H9 (cell line): Measurements from ENCODE around the gene MDFI. TPM values are rescaled to one million over a fixed set of nuclear protein-coding genes. Genes with fewer than 3 reads are reported as not detected.

ENCODE experiments used
- DNase-seq: peaks from one replicate; pipeline ENCODE4 v3.0.0-alpha.2; 2017
- H2AFZ ChIP-seq: one replicate; pipeline ENCODE4 v1.6.1; 2013; ENCODE audit warnings: mild to moderate bottlenecking, low read length, control low read depth, moderate library complexity
- H2AK5ac ChIP-seq: 2 replicates; pipeline ENCODE4 v1.6.1; 2013; ENCODE audit warnings: low read length, control low read depth, mixed read lengths; ENCODE audit not compliant: insufficient read length
- H2BK120ac ChIP-seq: one replicate; pipeline ENCODE4 v1.6.1; 2013; ENCODE audit warnings: low read depth, mild to moderate bottlenecking, low read length, control low read depth, inconsistent platforms; ENCODE audit not compliant: poor library complexity, severe bottlenecking
- H2BK12ac ChIP-seq: 2 replicates; pipeline ENCODE4 v1.6.1; 2013; ENCODE audit warnings: low read length, control low read depth, mixed read lengths, low read depth; ENCODE audit not compliant: insufficient read length
- H2BK15ac ChIP-seq: 2 replicates; pipeline ENCODE4 v1.6.1; 2013; ENCODE audit warnings: low read depth, low read length, control low read depth
- H2BK20ac ChIP-seq: one replicate; pipeline ENCODE4 v1.6.1; 2013; ENCODE audit warnings: low read depth, mild to moderate bottlenecking, low read length, control low read depth, inconsistent platforms; ENCODE audit not compliant: poor library complexity, severe bottlenecking
- H2BK5ac ChIP-seq: 2 replicates; pipeline ENCODE4 v1.6.1; 2013; ENCODE audit warnings: low read length, control low read depth, mixed read lengths; ENCODE audit not compliant: insufficient read length
- H3K14ac ChIP-seq: 2 replicates; pipeline ENCODE4 v1.6.1; 2013; ENCODE audit warnings: low read length, control low read depth; ENCODE audit not compliant: insufficient read depth
- H3K18ac ChIP-seq: 2 replicates; pipeline ENCODE4 v1.6.1; 2013; ENCODE audit warnings: low read depth, mild to moderate bottlenecking, mixed read lengths, low read length, control low read depth; ENCODE audit not compliant: insufficient read length
- H3K23ac ChIP-seq: 2 replicates; pipeline ENCODE4 v1.6.1; 2013; ENCODE audit warnings: low read length, control low read depth, mixed read lengths, low read depth; ENCODE audit not compliant: insufficient read length
- H3K23me2 ChIP-seq: 2 replicates; pipeline ENCODE4 v1.6.1; 2013; ENCODE audit warnings: low read depth, mild to moderate bottlenecking, mixed read lengths, low read length, control low read depth; ENCODE audit not compliant: insufficient read length, poor library complexity, severe bottlenecking
- H3K27ac ChIP-seq: 2 replicates; pipeline ENCODE4 v1.5.1; 2013; ENCODE audit warnings: low read length, control low read depth, mixed read lengths, low read depth; ENCODE audit not compliant: insufficient read length
- H3K27me3 ChIP-seq: 2 replicates; pipeline ENCODE4 v1.6.1; 2013; ENCODE audit warnings: low read length, control low read depth, inconsistent platforms; ENCODE audit not compliant: insufficient read depth
- H3K4ac ChIP-seq: 2 replicates; pipeline ENCODE4 v1.6.1; 2013; ENCODE audit warnings: low read depth, mild to moderate bottlenecking, control low read depth, inconsistent platforms, low read length, moderate library complexity
- H3K4me1 ChIP-seq: 2 replicates; pipeline ENCODE4 v1.6.1; 2013; ENCODE audit warnings: low read length, control low read depth, inconsistent platforms; ENCODE audit not compliant: insufficient read depth
- H3K4me2 ChIP-seq: 2 replicates; pipeline ENCODE4 v1.6.1; 2013; ENCODE audit warnings: low read length, control low read depth, mixed read lengths; ENCODE audit not compliant: insufficient read length, insufficient read depth
- H3K56ac ChIP-seq: 2 replicates; pipeline ENCODE4 v1.6.1; 2013; ENCODE audit warnings: low read depth, mild to moderate bottlenecking, mixed read lengths, low read length, control low read depth; ENCODE audit not compliant: insufficient read length
- H3K79me1 ChIP-seq: 2 replicates; pipeline ENCODE4 v1.6.1; 2013; ENCODE audit warnings: low read depth, mild to moderate bottlenecking, moderate library complexity, low read length, control low read depth, inconsistent platforms; ENCODE audit not compliant: insufficient read depth, poor library complexity, severe bottlenecking
- H3K79me2 ChIP-seq: 2 replicates; pipeline ENCODE4 v1.6.1; 2013; ENCODE audit warnings: low read length, control low read depth, inconsistent platforms; ENCODE audit not compliant: insufficient read depth
- H3K9ac ChIP-seq: 2 replicates; pipeline ENCODE4 v1.6.1; 2013; ENCODE audit warnings: low read length, control low read depth, mixed read lengths; ENCODE audit not compliant: insufficient read length; ENCODE audit errors: extremely low read depth
- H3K9me3 ChIP-seq: one replicate; pipeline ENCODE4 v1.6.1; 2013; ENCODE audit warnings: low read depth, low read length, inconsistent platforms; ENCODE audit not compliant: control insufficient read depth
- H3T11ph ChIP-seq: one replicate; pipeline ENCODE4 v1.6.1; 2013; ENCODE audit warnings: mild to moderate bottlenecking, low read length, control low read depth, inconsistent platforms
- H4K20me1 ChIP-seq: one replicate; pipeline ENCODE4 v1.6.1; 2013; ENCODE audit not compliant: control insufficient read depth, insufficient read length, insufficient read depth
- H4K5ac ChIP-seq: 2 replicates; pipeline ENCODE4 v1.6.1; 2013; ENCODE audit warnings: low read depth, mild to moderate bottlenecking, mixed read lengths, low read length, control low read depth; ENCODE audit not compliant: insufficient read length
- H4K8ac ChIP-seq: replicated peaks from 2 replicates; pipeline ENCODE4 v1.6.1; 2013; ENCODE audit warnings: low read length, control low read depth, mixed read lengths, low read depth; ENCODE audit not compliant: insufficient read length
- H4K91ac ChIP-seq: 2 replicates; pipeline ENCODE4 v1.6.1; 2013; ENCODE audit warnings: low read depth, mild to moderate bottlenecking, moderate library complexity, mixed read lengths, low read length, control low read depth; ENCODE audit not compliant: insufficient read length
- H3K27ac Mint-ChIP-seq, 3 experiments: 2 replicates in 2 of 3; 3 replicates in 1 of 3; pipeline ENCODE4 v1.8.0; 2020 to 2021; ENCODE audit warnings: mixed read lengths in 3 of 3, mild to moderate bottlenecking in 1 of 3, moderate library complexity in 1 of 3
- H3K27me3 Mint-ChIP-seq: 2 replicates; pipeline ENCODE4 v1.8.0; 2021; ENCODE audit warnings: low read depth, mild to moderate bottlenecking, moderate library complexity, mixed read lengths
- H3K36me3 Mint-ChIP-seq, 3 experiments: 2 replicates in 2 of 3; 3 replicates in 1 of 3; pipeline ENCODE4 v1.8.0; 2020 to 2021; ENCODE audit warnings: low read depth in 3 of 3, mixed read lengths in 3 of 3; ENCODE audit not compliant: insufficient read depth in 1 of 3
- H3K4me1 Mint-ChIP-seq, 2 experiments: 2 replicates each; pipeline ENCODE4 v1.8.0; 2020; ENCODE audit warnings: mixed read lengths in 2 of 2
- H3K4me3 Mint-ChIP-seq, 2 experiments: 2 replicates in 1 of 2; 3 replicates in 1 of 2; pipeline ENCODE4 v1.8.0; 2020 to 2021; ENCODE audit warnings: mild to moderate bottlenecking in 2 of 2, mixed read lengths in 2 of 2, moderate library complexity in 1 of 2
- H3K9me3 Mint-ChIP-seq, 2 experiments: 2 replicates in 1 of 2; 3 replicates in 1 of 2; pipeline ENCODE4 v1.8.0; 2020; ENCODE audit warnings: mild to moderate bottlenecking in 2 of 2, mixed read lengths in 2 of 2, moderate library complexity in 1 of 2
- WGBS: extraction: QIAGEN DNeasy Blood & Tissue Kit; methylation state at CpG from one replicate; pipeline ENCODE4 v1.1.7; 2013; ENCODE audit warnings: missing lambda C conversion rate, low lambda C conversion rate, mixed read lengths; ENCODE audit not compliant: insufficient read length; ENCODE audit errors: extremely low coverage; 5-methylcytosine and 5-hydroxymethylcytosine counted together
- total RNA-seq: library from RNA; stranded (reverse); gene quantifications from 2 replicates; pipeline ENCODE4 v1.2.1, GENCODE V29; 2021
- TF ChIP-seq, protein P1 (sequence below): fragments of 200-600 bp; sonication (generic); conservative IDR thresholded peaks from 3 replicates; pipeline ENCODE4 v1.8.0; 2021; ENCODE audit warnings: antibody characterized with exemption, mild to moderate bottlenecking

MDFI gene
- total RNA-seq, 1 experiment from 2014 or later = 45.0 TPM

- Histone ChIP-seq H2BK12ac (no peak overlapping the region), H2BK5ac (no peak overlapping the region), H3K23ac (no peak overlapping the region), H3T11ph (no peak overlapping the region), H3K14ac (no peak overlapping the region), H3K18ac (no peak overlapping the region), H3K4ac (no peak overlapping the region), H3K79me2 (no peaks in the 10 kb centered on the region), H4K20me1 (no peaks in the 10 kb centered on the region), H3K27ac (no peak overlapping the region), H3K4me1 (no peaks in the 10 kb centered on the region), H3K56ac (no peak overlapping the region), H2AFZ (no peak overlapping the region), H4K91ac (no peak overlapping the region), H2AK5ac (no peak overlapping the region), H4K5ac (no peak overlapping the region), H3K9me3 (no peaks in the 10 kb centered on the region), H2BK15ac (no peak overlapping the region), H3K23me2 (no peaks in the 10 kb centered on the region), H2BK20ac (no peak overlapping the region), H2BK120ac (no peak overlapping the region), H3K4me2 (no peak overlapping the region), H3K79me1 (no peaks in the 10 kb centered on the region), H3K27me3 (no peaks in the 10 kb centered on the region), H4K8ac (no peak overlapping the region), H3K9ac (no peak overlapping the region)
- no peak overlapping the region for H3K27ac Mint-ChIP-seq
- H3K4me1 Mint-ChIP-seq = peaks cover 7 to 22% of the 10 kb centered on the region in 2 experiments
- H3K4me3 Mint-ChIP-seq = no peak overlapping the region
- no CpG with 5 or more reads among the region's 9 CpGs for WGBS
- TF ChIP-seq, protein P1, sequence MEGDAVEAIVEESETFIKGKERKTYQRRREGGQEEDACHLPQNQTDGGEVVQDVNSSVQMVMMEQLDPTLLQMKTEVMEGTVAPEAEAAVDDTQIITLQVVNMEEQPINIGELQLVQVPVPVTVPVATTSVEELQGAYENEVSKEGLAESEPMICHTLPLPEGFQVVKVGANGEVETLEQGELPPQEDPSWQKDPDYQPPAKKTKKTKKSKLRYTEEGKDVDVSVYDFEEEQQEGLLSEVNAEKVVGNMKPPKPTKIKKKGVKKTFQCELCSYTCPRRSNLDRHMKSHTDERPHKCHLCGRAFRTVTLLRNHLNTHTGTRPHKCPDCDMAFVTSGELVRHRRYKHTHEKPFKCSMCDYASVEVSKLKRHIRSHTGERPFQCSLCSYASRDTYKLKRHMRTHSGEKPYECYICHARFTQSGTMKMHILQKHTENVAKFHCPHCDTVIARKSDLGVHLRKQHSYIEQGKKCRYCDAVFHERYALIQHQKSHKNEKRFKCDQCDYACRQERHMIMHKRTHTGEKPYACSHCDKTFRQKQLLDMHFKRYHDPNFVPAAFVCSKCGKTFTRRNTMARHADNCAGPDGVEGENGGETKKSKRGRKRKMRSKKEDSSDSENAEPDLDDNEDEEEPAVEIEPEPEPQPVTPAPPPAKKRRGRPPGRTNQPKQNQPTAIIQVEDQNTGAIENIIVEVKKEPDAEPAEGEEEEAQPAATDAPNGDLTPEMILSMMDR = no peak
- H3K9me3 Mint-ChIP-seq = peaks cover 6 to 10% of the 10 kb centered on the region in 2 experiments; a peak in 4 of 5 replicates
- peaks cover 53% of the 10 kb centered on the region for H3K27me3 Mint-ChIP-seq
- no peaks in the 10 kb centered on the region for H3K36me3 Mint-ChIP-seq
- DNase-seq = no peak
These were observed 32.6 kb downstream of the MDFI start for GRCh38 chr6:41670703-41671360.
